Measurements from ENCODE around the gene SRGAP2C.
"Not testable (repeated sequence)": the region's sequence is repeated elsewhere in the genome, so short reads cannot be mapped to it uniquely, and the experiment has no call there.

DNA sequence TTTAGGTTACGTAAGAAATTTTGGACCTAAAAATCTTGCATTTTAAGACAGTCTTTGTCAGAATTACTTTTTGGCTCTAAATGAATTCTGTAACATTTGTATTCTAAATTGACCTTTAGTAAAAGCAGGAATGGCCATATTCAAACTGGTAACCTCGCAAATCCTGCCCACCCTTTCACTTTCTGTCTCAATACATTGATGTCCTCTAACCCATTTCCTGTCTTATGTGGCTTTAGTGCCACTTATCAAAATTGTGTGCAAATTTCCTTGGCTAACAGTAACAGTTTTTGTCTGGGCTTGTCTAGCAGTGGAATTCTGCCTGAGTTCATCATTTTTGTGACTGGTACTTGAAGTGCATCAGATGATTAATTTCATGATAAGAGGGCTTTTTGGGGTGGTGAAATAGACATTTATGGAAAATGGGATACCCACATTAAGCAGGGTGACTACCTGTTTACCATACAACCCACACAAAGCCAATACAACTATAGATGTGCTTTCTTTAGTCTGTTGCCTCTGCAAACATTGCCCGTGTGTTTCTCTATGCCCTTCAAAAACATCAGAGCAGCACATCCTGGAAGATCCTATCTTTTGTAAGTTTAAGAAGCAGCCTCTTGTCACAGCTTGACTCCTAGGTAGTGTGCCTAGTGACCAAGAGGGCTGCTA lies 205.3 kb downstream of the SRGAP2C start:
- TF ChIP-seq, protein P1, sequence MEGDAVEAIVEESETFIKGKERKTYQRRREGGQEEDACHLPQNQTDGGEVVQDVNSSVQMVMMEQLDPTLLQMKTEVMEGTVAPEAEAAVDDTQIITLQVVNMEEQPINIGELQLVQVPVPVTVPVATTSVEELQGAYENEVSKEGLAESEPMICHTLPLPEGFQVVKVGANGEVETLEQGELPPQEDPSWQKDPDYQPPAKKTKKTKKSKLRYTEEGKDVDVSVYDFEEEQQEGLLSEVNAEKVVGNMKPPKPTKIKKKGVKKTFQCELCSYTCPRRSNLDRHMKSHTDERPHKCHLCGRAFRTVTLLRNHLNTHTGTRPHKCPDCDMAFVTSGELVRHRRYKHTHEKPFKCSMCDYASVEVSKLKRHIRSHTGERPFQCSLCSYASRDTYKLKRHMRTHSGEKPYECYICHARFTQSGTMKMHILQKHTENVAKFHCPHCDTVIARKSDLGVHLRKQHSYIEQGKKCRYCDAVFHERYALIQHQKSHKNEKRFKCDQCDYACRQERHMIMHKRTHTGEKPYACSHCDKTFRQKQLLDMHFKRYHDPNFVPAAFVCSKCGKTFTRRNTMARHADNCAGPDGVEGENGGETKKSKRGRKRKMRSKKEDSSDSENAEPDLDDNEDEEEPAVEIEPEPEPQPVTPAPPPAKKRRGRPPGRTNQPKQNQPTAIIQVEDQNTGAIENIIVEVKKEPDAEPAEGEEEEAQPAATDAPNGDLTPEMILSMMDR (optimal IDR thresholded peaks at IDR 0.05 in 1 of 3, IDR thresholded peaks at IDR 0.05 in 1 of 3, conservative IDR thresholded peaks at IDR 0.05 in 1 of 3; ENCODE audit: extremely low read depth in 1 of 3, insufficient read depth in 2 of 3, low read length in 3 of 3) = not testable (repeated sequence)
- not testable (repeated sequence) for TF ChIP-seq EZH2 (IDR thresholded peaks at IDR 0.05; ENCODE audit: low read length)
